Dermis blood vessel endothelial cell (primary cell): ENCODE results near the gene IFT57. TPM values are rescaled to one million over a fixed set of nuclear protein-coding genes. Genes with fewer than 3 reads are reported as not detected.
"Not testable (repeated sequence)": the region's sequence is repeated elsewhere in the genome, so short reads cannot be mapped to it uniquely, and the experiment has no call there.

Experiments used
- DNase-seq: peaks from one replicate; pipeline ENCODE4 v3.0.0; 2010
- total RNA-seq: library from RNA; depleted of rRNA; stranded (reverse); fragments of >200 nt; gene quantifications from 2 replicates; pipeline ENCODE4 v1.2.3, GENCODE V29; 2014

The IFT57 gene
- total RNA-seq, 1 donor from 2014 or later = 25.7 TPM

- no peak for DNase-seq
These were observed 65.0 kb downstream of the IFT57 start for GRCh38 chr3:108157273-108157672.

DNA sequence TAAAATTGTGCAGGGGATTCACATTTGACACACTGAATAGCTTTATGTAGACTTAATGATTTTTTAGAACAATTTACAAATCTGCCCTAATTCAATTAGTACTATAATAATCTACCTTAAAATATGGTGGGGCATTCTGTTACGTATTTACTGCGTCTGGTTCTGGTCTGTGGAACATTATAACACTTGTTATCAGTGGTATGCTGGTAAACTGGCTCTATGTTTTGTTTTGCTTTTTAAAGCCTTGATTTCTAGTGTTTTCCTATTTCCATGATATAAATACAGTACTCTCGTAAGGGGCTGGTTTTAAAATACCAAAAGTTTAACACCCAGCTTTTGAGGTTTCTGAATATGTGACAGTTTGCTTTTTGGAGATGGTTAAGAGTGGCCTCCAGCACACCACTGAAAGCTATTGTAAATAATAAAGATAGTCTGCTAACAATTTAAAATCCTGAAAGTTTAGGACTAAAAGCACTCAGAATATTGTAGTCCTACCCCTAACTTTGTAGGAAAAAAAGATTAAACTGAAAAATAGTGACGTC is 65.8 kb downstream of the IFT57 start:
- DNase-seq = no peak

DNA sequence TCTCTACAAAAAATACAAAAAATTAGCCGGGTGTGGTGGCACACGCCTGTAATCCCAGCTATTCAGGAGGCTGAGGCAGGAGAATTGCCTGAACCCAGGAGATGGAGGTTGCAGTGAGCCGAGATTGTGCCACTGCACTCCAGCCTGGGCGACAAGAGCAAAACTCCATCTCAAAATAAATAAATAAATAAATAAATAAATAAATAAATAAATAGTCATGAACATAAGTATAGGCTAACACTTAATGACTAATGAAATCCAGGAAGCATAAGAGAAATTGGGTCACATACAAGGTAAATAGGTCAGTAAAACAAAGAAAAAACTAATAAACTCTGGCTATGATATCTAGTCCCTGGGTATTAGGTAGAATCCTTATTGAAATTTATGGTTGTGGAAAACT is 66.6 kb downstream of the IFT57 start:
- DNase-seq = not testable (repeated sequence)

DNA sequence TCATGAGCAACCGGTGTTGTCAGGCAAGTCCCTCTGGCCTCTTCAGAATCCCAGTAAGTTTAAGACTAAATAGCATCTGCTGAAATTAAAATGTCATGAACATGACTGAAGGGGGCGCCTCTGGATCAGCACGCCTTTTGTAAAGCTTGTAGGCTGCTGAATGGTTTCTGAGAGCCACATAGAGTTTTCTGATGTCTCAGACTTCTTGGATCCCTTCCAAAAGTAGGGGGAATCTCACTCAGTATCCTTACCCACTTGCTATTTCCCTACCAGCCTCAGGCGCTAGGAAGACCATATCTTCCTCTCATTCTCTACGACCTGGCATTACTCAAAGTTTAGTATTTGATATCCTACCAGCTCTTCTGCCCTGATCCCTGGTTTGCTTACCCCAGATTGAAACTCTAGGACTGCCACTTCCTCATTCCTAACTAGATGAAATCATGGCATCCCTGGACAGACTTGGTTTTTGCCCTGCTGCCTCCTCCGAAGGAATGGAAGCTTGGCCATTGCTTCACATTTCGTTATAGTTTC is 68.7 kb downstream of the IFT57 start:
- peak; percentile 70 for DNase-seq

DNA sequence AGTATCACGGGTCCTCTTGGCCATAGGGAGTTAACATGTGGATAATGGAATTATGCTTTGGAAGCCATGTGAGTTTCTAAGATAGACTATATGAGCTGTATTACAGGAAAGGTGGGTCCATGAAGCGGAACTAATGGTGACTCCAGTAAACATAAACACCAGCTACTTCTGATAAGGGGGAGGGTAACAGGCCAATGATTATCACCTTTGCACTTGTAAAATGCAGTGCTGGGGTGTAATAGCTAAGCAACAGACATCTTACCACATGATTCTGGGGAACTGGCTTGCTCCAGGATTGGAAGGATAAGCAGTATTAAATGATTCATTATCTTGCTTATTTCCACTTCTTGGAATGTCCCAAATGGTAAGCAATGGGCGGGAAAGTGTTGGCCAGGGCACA is 70.0 kb downstream of the IFT57 start:
- DNase-seq = no peak

GRCh38 chr3:108150200-108150599 is 72.0 kb downstream of the IFT57 start:
- DNase-seq = no peak

DNA sequence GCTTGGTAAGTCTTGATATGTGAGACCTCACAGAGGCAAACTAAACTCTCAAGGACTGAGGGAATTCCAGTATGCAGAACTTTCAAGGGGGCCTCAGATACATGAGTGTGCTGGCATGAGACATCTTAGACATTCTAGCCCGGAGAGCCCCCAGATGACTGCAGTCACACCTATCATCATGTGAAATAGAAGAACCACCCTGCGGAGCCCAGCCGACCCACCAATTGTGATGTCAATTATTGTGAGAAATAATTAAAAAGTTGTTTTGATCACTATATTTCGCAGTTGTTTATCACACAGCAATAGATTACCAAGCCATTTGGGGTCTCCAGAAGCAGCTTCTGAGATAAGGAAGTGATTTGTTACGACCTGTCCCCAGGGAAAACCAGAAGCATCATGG is 76.1 kb downstream of the IFT57 start:
- no peak for DNase-seq

- no peak for DNase-seq
These were observed 76.6 kb downstream of the IFT57 start for GRCh38 chr3:108145578-108145977.

- DNase-seq = no peak
These were observed 84.8 kb downstream of the IFT57 start for GRCh38 chr3:108137460-108137814.

DNA sequence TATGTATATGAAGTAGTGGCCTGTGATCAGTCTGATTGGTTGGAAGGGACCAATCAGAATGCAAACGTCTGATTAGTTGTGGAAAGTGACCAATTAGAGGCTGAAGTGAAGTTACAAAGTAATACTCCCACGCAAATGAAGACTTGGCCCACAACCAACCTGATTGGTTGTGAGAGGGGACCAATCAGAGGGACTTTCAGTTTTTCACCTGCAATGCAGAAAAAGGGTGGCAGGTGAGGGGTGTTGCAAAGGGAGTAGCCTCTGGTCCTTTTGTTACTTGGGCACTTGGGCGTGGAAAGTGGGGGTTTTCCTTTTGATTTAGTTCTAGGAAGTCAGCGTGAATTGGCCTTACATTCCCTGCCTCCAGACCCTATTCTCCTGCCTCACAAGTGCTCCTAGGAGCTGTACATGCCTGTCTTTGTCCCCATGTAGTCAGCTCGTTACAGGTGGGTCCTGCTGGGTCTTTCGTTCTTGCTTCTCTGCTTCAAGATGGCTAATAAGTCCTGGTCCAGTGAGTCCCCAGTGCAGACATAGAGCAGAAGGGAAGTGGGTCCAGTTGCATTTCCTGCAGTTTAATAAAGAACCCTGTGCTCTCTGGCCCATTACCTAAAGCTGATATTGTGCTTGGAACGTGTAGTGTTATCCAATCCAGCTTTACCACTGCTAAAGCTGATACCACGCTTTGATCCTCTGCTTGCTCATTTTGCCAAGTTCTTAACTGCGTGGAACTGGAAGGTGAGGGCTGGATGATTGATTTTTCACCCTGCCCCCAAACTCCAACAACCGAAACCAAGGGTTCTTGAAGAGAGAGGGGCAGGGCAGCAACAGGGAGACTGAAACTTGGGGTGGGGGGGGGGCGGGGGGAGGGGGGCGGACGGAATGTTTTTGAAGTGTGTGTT is 85.4 kb downstream of the IFT57 start:
- DNase-seq = no peak

GRCh38 chr3:108134555-108134880 is 87.7 kb downstream of the IFT57 start:
- no peak for DNase-seq

- no peak for DNase-seq
These were observed 88.2 kb downstream of the IFT57 start for GRCh38 chr3:108133858-108134554.

GRCh38 chr3:108133048-108133369 is 89.2 kb downstream of the IFT57 start:
- no peak for DNase-seq

DNA sequence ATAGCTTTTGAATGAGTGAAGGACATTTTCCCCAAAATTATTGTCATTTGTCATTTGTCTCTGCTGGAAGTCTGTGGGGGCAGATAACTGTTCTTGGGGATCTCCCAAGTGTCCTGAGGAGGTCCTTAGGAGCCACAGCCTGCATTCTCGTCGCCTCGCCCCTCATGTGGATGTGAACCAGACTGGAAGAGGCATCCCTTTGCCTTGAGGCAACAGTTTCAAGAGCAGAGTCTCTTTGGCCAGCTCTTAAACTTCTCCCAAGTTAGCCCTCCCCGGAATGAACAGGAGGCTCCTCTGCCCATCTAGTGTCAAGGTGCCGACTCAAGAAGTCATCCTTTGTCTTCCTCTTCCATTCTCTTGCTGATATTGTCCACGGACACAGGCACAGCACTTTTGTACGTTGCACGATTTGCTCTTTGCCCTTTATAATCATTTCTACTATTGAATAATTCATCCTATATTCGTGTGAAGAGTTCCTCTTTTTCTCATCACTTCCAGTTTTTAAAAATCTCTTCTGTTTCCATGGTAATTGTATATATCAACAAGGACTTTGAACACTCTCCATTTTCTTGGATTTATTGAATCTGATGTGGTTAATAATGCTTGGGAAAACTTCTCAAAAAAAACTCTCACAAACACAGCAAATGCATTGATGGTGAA is 90.6 kb downstream of the IFT57 start:
- no peak for DNase-seq

DNA sequence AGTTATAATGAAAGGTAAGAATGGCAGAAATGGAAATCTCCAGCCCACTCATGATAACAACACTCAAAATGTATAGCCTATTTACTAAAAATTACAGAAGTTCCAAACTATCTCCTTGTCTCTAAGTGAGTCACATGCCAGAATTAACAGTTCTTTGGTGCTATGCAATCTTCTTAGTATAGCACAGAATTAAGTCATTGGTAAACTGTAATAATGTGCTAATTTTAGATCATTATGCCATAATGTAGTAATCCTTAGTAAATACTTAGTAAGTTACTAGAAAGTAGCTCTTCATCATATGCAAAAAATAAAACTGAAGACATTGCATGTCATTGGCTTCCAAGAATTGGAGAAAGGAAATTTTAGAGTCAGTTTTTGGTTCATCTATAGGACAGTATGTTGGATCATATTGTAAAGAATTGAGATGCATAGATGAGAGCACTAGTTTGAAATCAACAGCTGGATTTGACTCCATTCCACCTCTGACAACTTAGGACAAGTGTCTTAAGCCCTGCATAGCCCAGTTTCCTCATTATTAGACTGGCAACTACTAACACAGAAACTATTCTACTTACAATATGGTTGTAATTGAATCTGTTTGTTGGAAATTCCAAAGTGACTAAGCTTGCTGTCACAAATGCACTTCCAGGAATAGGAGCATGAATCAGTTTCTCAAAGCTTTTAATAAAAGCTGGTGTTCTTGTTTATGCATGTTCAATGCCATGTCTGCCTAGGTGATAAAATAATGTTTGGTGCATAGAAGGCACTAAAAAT is 91.3 kb downstream of the IFT57 start:
- peak; percentile 76 for DNase-seq

DNA sequence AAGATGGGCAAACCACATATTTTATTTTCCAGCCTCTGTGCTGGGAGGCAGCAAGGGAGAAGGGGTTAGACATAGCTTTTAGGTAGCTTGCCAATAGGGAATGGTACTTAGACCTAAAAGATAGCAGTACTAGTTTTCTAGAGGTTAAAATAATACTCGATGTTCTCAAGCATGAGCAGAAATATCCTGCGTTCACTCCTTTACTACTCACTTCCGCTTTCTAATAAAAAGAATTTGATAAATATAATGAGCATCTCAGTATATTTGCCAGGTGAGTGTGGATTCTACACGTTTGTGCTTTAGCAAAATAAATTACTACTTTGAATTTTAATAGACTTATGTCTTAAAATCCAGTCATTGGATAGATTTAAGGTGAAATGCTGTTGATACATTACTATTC is 92.0 kb downstream of the IFT57 start:
- no peak for DNase-seq

DNA sequence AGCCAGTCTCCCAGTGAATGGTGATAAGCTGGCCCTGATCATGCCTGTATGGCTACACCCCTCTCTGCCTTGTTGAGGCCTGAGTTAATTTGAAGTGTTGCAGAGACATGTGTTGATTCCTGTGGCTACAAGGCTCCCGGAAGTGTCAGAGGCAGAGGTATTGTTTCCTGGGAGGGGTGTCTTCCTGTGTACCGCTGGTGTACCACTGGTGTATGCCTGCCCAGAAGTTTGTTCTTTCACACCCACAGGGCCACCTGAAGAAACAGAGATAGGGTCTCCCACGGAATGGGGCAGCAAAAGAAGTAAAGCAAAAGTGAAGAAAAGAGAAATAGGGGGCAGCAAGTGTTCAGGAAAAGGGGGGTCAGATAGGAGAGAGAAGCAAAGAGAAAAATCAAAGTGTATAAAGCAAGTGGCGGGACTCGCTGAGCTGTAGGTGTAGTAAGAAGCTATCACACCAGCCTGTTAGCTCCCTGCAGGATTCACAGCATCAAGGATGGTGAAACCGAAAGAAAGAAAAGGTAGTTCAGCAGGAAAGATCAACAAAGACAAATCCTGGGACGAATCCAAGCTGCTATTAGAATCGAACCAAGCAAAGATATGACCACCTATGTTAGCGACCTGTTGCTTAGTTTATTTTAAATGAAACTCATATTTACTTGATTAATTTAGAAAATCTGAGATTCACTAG is 94.8 kb downstream of the IFT57 start:
- peak; percentile 24 for DNase-seq

DNA sequence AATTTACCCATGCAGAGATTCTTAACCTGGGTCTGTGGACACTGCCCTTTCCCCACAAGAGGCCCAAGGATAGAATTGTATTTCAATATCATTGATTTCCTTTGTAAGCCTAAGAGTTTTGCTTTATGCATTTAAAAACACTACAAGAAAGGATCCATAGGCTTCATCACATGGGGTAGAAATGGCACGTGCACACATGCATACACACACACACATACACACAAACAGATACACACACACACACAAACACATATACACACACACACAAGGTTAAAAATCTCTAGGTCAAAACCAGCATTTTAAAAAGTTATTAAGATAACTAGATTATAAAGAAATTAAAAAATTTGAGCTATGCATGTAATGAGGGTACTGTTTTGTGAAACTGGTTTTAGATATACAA is 95.9 kb downstream of the IFT57 start:
- DNase-seq = no peak

DNA sequence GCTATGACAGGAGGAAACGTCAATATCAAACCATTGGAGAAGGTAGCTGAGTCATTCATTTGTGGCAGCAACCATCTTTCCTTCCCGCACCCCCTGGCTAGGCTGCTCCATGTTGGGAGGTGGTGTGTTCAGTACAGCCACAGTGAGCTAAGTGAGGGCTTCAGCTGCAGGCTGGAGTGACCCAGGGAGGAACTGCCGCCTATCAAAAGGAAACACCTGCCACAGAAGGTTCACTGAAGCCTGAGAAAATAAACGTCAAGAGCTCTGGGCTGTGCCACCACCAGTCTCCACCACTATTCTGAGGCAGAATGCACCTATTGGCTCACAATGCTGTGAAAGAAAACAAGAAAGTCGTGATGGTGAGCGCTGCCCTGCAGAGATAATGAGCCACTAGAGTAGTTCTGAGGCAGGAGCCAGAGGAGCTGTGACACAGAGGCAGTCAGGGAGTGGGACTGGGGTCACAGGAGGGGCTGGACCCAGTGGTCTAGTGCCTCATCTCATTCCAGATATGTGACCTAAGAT is 96.6 kb downstream of the IFT57 start:
- DNase-seq = peak; percentile 94

GRCh38 chr3:108125153-108125543 is 97.1 kb downstream of the IFT57 start:
- no peak for DNase-seq

GRCh38 chr3:108124337-108125152 is 97.7 kb downstream of the IFT57 start:
- peak; percentile 23 for DNase-seq
